ENCODE measurements around the gene LRRC27. TPM values are rescaled to one million over a fixed set of nuclear protein-coding genes. Genes with fewer than 3 reads are reported as not detected.

Gene LRRC27
- total RNA-seq, 2 donors from 2014 or later: 11.4 to 22.9 TPM

GRCh38 chr10:132393695-132394181 lies 61.7 kb downstream of the LRRC27 start:
- H3K27me3 ChIP-seq (replicated peaks; ENCODE audit: insufficient read depth): no peaks in the 10 kb centered on the region
- peaks cover 8% of the 10 kb centered on the region for H3K4me1 ChIP-seq (replicated peaks)
- no peak overlapping the region for H3K4me3 ChIP-seq
- 75% methylated on average over 9 of the region's 9 CpGs for WGBS
- intact Hi-C loops (cut with DNase I): loop anchor here (5.0 to 10.0 kb wide), 2 partner anchors 129 to 251 kb away; no protein-coding TSS in a partner anchor
- no peak for DNase-seq (ENCODE audit: low spot score)
- TF ChIP-seq POLR2A (IDR thresholded peaks at IDR 0.05) (no peak), POLR2AphosphoS5 (IDR thresholded peaks at IDR 0.05) (no peak), CTCF (IDR thresholded peaks at IDR 0.05) (no peak)
- H3K27ac ChIP-seq: no peak overlapping the region
- no peaks in the 10 kb centered on the region for H3K9me3 ChIP-seq
- H3K36me3 ChIP-seq: no peaks in the 10 kb centered on the region

- H3K9me3 ChIP-seq: no peaks in the 10 kb centered on the region
- TF ChIP-seq POLR2A (IDR thresholded peaks at IDR 0.05): no peak
- TF ChIP-seq CTCF (IDR thresholded peaks at IDR 0.05): no peak
- no peak for TF ChIP-seq POLR2AphosphoS5 (IDR thresholded peaks at IDR 0.05)
- H3K27me3 ChIP-seq (replicated peaks; ENCODE audit: insufficient read depth): no peaks in the 10 kb centered on the region
- 85% methylated on average over 13 of the region's 13 CpGs for WGBS
- H3K4me1 ChIP-seq (replicated peaks): peaks cover 12% of the 10 kb centered on the region
- H3K27ac ChIP-seq: no peak overlapping the region
- no peak overlapping the region for H3K4me3 ChIP-seq
- H3K36me3 ChIP-seq: no peaks in the 10 kb centered on the region
- intact Hi-C loops (cut with DNase I): loop anchor here (5.0 to 10.0 kb wide), 2 partner anchors 128 to 250 kb away; no protein-coding TSS in a partner anchor
- no peak for DNase-seq (ENCODE audit: low spot score)
Observed at GRCh38 chr10:132394201-132394811, 62.3 kb downstream of the LRRC27 start.

GRCh38 chr10:132394936-132395703 lies 63.1 kb downstream of the LRRC27 start:
- Histone ChIP-seq H3K27me3 (replicated peaks; ENCODE audit: insufficient read depth) (no peaks in the 10 kb centered on the region), H3K27ac (peak overlapping the region; percentile 90 to 97), H3K36me3 (no peaks in the 10 kb centered on the region), H3K4me3 (no peak overlapping the region), H3K9me3 (no peaks in the 10 kb centered on the region), H3K4me1 (replicated peaks) (peaks cover 18% of the 10 kb centered on the region)
- no peak for DNase-seq (ENCODE audit: low spot score)
- intact Hi-C loops (cut with DNase I): loop anchor here (5.0 to 10.0 kb wide), 2 partner anchors 127 to 250 kb away; no protein-coding TSS in a partner anchor
- TF ChIP-seq POLR2AphosphoS5 (IDR thresholded peaks at IDR 0.05) (no peak), POLR2A (IDR thresholded peaks at IDR 0.05) (no peak), CTCF (IDR thresholded peaks at IDR 0.05) (no peak)
- WGBS: 79% methylated on average over 12 of the region's 12 CpGs

GRCh38 chr10:132395704-132396493 lies 63.9 kb downstream of the LRRC27 start:
- no peak for DNase-seq (ENCODE audit: low spot score)

More at GRCh38 chr10:132395704-132396493, 63.9 kb downstream of the LRRC27 start:
- no peaks in the 10 kb centered on the region for H3K36me3 ChIP-seq
- 17% methylated on average over 38 of the region's 71 CpGs for WGBS
- H3K4me3 ChIP-seq: peak overlapping the region; percentile 71 to 87
- no peaks in the 10 kb centered on the region for H3K9me3 ChIP-seq
- no peaks in the 10 kb centered on the region for H3K27me3 ChIP-seq (replicated peaks; ENCODE audit: insufficient read depth)
- intact Hi-C loops (cut with DNase I): loop anchor here (2.0 to 10.0 kb wide), 2 partner anchors 57 to 249 kb away; no protein-coding TSS in a partner anchor
- H3K27ac ChIP-seq: peak overlapping the region; percentile 90 to 97
- peaks cover 20% of the 10 kb centered on the region for H3K4me1 ChIP-seq (replicated peaks)
- TF ChIP-seq POLR2AphosphoS5 (IDR thresholded peaks at IDR 0.05) (no peak), CTCF (IDR thresholded peaks at IDR 0.05) (peak in 2 of 4 experiments; percentile 24 to 26), POLR2A (IDR thresholded peaks at IDR 0.05) (peak; percentile 51)

All from prostate gland (tissue), 2 donors.